ENCODE measurements around the gene PTPRG. TPM values are rescaled to one million over a fixed set of nuclear protein-coding genes. Genes with fewer than 3 reads are reported as not detected.

PTPRG gene
- total RNA-seq, 4 donors from 2014 or later, result 8.4 to 37.3 (median 14.9) TPM

- H3K4me3 ChIP-seq (ENCODE audit: low read depth, poor library complexity, severe bottlenecking), result no peak overlapping the region
- TF ChIP-seq POLR2A (IDR thresholded peaks at IDR 0.05) (no peak), CTCF (IDR thresholded peaks at IDR 0.05) (no peak)
- no peak for DNase-seq (ENCODE audit: low spot score in 2 of 2)
- intact Hi-C loops (cut with DNase I; ENCODE audit: low total_unique reads), result no loop called here
- 93 to 100% methylated on average over 1 of the region's 1 CpG for WGBS, 2 donors
These were observed 685.6 kb downstream of the PTPRG start for GRCh38 chr3:62246985-62247384.

- TF ChIP-seq POLR2A (IDR thresholded peaks at IDR 0.05) (no peak), CTCF (IDR thresholded peaks at IDR 0.05) (no peak)
- intact Hi-C loops (cut with DNase I; ENCODE audit: low total_unique reads), result no loop called here
- no peak overlapping the region for H3K4me3 ChIP-seq (ENCODE audit: low read depth, poor library complexity, severe bottlenecking)
- no peak for DNase-seq (ENCODE audit: low spot score in 2 of 2)
- WGBS, 2 donors, result 88 to 100% methylated on average over 1 of the region's 1 CpG
These were observed 687.5 kb downstream of the PTPRG start for GRCh38 chr3:62248734-62249483.

GRCh38 chr3:62249484-62249776 is 688.1 kb downstream of the PTPRG start:
- no peak for TF ChIP-seq POLR2A (IDR thresholded peaks at IDR 0.05)
- TF ChIP-seq CTCF (IDR thresholded peaks at IDR 0.05), result no peak
- 82 to 88% methylated on average over 1 of the region's 1 CpG for WGBS, 2 donors
- intact Hi-C loops (cut with DNase I; ENCODE audit: low total_unique reads), result no loop called here
- DNase-seq (ENCODE audit: low spot score in 2 of 2), result no peak
- H3K4me3 ChIP-seq (ENCODE audit: low read depth, poor library complexity, severe bottlenecking), result no peak overlapping the region

GRCh38 chr3:62249855-62250543 is 688.6 kb downstream of the PTPRG start:
- H3K4me3 ChIP-seq (ENCODE audit: low read depth, poor library complexity, severe bottlenecking), result no peak overlapping the region
- intact Hi-C loops (cut with DNase I; ENCODE audit: low total_unique reads), result no loop called here
- 92 to 100% methylated on average over 2 of the region's 2 CpGs for WGBS, 2 donors
- no peak for DNase-seq (ENCODE audit: low spot score in 2 of 2)
- TF ChIP-seq CTCF (IDR thresholded peaks at IDR 0.05) (no peak), POLR2A (IDR thresholded peaks at IDR 0.05) (no peak)

GRCh38 chr3:62252438-62253157 is 691.2 kb downstream of the PTPRG start:
- DNase-seq (ENCODE audit: low spot score in 2 of 2), result no peak
- WGBS, 2 donors, result 33 to 40% methylated on average over 2 of the region's 2 CpGs
- intact Hi-C loops (cut with DNase I; ENCODE audit: low total_unique reads), result no loop called here
- TF ChIP-seq CTCF (IDR thresholded peaks at IDR 0.05) (no peak), POLR2A (IDR thresholded peaks at IDR 0.05) (no peak)
- no peak overlapping the region for H3K4me3 ChIP-seq (ENCODE audit: low read depth, poor library complexity, severe bottlenecking)
